NB4 (cell line): ENCODE measurements around the gene RGL2.

Experiments used
- POLR2A ChIP-seq: IDR thresholded peaks from 2 replicates; pipeline ENCODE4 v1.6.1; 2011; ENCODE audit warnings: mild to moderate bottlenecking; ENCODE audit not compliant: insufficient read length; ENCODE audit errors: extremely low read depth
- TF ChIP-seq, protein P1 (sequence below): IDR thresholded peaks from one replicate; pipeline ENCODE4 v1.5.1; 2012; ENCODE audit warnings: low read depth, low read length
- TF ChIP-seq, protein P2 (sequence below): IDR thresholded peaks from 2 replicates; pipeline ENCODE4 v1.6.1; 2011; ENCODE audit warnings: low read depth, low read length

DNA sequence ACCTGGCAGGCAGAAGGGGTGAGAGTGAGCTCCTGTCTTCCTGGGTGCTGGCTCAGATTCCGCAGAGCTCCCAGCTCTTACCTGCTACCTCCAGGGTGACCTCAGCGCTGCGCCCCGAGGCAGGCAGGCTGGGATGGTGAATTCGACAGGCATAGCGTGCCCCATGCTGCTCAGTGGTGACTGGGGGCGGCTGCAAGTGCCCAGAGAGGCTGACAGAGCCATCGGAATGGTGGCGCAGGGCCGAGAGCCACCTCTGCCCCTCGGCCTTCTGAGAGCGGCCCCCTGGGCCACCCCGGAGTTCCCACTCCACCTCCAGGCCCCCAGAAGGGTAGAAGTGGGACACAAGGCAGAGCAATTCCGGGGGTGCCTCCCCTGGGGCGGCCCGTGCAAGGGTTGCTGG, 5.5 kb upstream of the RGL2 start:
- TF ChIP-seq, protein P1, sequence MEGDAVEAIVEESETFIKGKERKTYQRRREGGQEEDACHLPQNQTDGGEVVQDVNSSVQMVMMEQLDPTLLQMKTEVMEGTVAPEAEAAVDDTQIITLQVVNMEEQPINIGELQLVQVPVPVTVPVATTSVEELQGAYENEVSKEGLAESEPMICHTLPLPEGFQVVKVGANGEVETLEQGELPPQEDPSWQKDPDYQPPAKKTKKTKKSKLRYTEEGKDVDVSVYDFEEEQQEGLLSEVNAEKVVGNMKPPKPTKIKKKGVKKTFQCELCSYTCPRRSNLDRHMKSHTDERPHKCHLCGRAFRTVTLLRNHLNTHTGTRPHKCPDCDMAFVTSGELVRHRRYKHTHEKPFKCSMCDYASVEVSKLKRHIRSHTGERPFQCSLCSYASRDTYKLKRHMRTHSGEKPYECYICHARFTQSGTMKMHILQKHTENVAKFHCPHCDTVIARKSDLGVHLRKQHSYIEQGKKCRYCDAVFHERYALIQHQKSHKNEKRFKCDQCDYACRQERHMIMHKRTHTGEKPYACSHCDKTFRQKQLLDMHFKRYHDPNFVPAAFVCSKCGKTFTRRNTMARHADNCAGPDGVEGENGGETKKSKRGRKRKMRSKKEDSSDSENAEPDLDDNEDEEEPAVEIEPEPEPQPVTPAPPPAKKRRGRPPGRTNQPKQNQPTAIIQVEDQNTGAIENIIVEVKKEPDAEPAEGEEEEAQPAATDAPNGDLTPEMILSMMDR, result no peak
- TF ChIP-seq, protein P2, sequence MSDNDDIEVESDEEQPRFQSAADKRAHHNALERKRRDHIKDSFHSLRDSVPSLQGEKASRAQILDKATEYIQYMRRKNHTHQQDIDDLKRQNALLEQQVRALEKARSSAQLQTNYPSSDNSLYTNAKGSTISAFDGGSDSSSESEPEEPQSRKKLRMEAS, result no peak
- no peak for TF ChIP-seq POLR2A
